AG09309 (cell line): Measurements from ENCODE around the gene FXYD3.

Experiments
- DNase-seq: peaks from one replicate; pipeline ENCODE4 v3.0.0-alpha.2; 2010; ENCODE audit warnings: low read depth
- H3K4me3 ChIP-seq: 2 replicates; pipeline ENCODE4 v1.5.1; 2011; ENCODE audit warnings: mild to moderate bottlenecking, low read depth, low read length, moderate library complexity; ENCODE audit not compliant: control insufficient read depth
- TF ChIP-seq, protein P1 (sequence below): IDR thresholded peaks from 2 replicates; pipeline ENCODE4 v1.5.1; 2011; ENCODE audit warnings: mild to moderate bottlenecking, low read depth, low read length, inconsistent platforms; ENCODE audit not compliant: insufficient read depth, control insufficient read depth; ENCODE audit errors: missing control alignments

FXYD3 gene

DNA sequence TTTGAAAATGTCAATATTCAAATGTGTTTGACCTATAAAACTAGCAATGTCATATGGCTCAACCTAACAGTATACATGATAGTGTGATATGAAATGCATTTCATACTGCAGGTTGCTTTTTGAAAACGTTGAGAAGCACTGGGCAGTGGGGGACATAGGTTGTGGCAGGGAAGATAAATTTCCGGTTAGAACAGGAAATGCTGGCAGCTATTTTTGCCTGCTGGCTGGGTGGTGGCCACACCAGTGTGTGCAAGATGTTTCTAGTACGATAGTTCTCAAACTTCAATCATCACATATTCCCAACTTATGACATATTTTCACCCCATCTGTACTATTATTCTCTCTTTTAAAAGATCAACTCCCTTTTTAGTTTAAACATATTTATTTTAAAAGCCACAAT lies 56.1 kb downstream of the FXYD3 start:
- TF ChIP-seq, protein P1, sequence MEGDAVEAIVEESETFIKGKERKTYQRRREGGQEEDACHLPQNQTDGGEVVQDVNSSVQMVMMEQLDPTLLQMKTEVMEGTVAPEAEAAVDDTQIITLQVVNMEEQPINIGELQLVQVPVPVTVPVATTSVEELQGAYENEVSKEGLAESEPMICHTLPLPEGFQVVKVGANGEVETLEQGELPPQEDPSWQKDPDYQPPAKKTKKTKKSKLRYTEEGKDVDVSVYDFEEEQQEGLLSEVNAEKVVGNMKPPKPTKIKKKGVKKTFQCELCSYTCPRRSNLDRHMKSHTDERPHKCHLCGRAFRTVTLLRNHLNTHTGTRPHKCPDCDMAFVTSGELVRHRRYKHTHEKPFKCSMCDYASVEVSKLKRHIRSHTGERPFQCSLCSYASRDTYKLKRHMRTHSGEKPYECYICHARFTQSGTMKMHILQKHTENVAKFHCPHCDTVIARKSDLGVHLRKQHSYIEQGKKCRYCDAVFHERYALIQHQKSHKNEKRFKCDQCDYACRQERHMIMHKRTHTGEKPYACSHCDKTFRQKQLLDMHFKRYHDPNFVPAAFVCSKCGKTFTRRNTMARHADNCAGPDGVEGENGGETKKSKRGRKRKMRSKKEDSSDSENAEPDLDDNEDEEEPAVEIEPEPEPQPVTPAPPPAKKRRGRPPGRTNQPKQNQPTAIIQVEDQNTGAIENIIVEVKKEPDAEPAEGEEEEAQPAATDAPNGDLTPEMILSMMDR, result no peak
- no peak overlapping the region for H3K4me3 ChIP-seq
- no peak for DNase-seq
